ENCODE measurements around the gene VSIG2.

The VSIG2 gene

DNA sequence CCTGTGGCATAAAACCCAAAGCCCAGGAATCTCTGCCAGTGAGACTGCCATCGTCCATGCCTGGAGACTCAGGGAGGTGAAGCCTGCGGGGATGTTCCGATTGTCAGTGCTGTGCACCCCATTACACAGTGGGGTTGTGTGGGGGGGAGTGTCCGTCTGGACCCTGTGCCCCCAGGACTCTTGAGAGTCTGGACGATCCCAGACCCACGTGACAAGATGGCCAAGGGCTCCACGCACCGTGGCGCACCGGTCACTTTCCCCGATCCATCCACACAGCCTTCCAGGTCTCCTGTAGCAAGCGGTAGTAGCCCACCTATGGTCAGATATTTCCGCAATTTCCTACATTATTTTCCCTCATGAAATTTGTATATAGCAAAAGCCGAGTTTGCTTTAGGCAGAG is 33.3 kb downstream of the VSIG2 start:
- no peak for DNase-seq

- no peak for DNase-seq
Observed at GRCh38 chr11:124717786-124718651, 34.0 kb downstream of the VSIG2 start.

GRCh38 chr11:124717421-124717785 is 34.7 kb downstream of the VSIG2 start:
- no peak for DNase-seq

DNA sequence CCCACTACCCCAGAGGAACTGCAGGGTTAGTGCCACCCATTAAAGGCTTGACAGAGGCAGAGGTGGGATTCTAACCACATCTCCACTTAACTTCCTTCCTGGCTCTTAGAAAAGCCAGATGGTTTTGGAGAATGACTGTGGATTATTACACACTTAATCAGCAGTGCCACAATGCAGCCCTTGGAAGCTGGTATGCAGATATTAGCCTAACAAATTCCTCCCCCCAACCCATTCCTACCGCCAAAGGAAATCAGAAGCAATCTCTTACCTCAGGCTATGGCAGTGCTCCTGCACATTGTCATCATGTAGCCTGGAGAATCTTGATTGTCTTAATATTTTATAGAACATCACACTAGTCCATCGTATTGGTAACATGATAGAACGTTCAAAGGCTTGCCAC is 35.5 kb downstream of the VSIG2 start:
- DNase-seq, result no peak

GRCh38 chr11:124712392-124712791 is 39.7 kb downstream of the VSIG2 start:
- no peak for DNase-seq

DNA sequence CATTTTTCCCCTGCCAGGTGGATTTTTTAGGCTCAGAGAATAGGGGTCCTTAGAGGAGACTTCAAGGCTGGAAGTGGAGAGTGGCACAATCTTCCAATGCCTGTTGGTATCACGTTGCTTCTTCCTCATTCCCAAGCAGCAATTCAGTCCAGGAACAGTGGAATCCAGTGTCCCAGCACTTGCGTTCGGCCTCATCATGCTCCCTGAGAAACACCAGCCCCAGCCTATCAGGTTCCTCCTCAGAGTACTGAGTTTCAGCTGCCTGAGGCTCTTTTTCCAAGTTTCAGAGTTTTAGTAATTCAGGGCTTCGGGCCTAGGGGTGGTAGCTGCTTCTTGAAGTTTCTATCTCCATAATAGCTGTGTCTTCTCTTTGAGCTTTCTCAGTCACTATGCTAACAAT is 44.2 kb downstream of the VSIG2 start:
- DNase-seq, result no peak

DNA sequence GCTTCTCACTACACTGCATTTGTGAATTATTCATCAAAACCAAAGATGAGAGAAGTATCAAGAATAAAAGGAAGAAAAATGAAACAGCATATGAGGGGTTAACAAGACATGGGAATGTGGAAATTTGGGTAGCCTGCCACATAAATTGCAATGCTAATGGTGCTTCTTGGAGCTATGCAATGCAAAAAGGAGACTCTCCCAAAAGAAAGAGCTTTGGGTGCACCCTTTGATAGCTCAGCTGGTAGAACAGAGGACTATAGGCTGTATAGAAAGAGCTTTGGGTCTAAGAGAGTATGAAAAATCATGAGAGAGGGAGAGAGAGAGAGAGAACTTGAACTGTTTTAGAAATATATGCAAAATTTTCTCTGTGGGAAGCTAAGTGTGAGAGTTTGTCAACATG is 52.0 kb downstream of the VSIG2 start:
- DNase-seq, result no peak

- no peak for DNase-seq
Observed at GRCh38 chr11:124699547-124699946, 52.5 kb downstream of the VSIG2 start.
